ENCODE results near the gene IQCN.

The IQCN gene

GRCh38 chr19:18264971-18265540 lies 9.2 kb downstream of the IQCN start:
- DNase-seq (ENCODE audit: low read depth in 2 of 2, low spot score in 1 of 2) = no peak

DNA sequence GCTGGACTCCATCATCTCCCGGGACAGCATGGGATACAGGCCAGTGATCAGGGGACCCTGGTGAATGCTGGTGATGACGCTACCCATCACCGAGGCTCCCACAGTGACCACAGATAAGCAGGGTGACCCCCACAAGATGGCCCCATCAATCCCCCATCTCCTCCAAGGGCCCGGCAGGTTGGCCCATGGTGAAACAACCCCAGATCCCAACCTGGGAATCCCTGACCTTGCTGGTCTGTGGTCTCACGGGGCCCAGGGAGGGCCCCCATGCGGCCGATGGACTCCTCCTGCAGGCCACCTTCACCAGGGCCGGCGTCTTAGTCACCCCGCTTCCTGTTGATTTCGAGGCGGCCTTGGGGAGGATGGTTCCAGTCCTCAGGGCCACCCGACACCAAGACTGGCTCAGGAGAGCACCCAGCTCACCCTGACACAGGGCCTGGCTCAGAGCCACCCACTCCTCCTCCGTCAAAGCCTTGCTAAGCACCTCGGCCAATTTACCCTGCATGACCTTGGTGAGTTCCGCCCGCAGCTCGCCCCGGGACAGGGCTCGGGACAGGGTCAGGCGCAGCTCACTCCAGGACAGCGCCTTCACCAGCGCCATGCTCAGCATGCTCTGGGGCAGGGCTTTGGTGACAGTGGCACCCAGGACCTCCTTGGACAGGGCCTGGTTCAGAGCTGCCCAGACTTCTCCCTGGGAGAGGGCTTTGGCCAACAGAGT lies 10.0 kb downstream of the IQCN start:
- no peak for DNase-seq (ENCODE audit: low read depth in 2 of 2, low spot score in 1 of 2)

GRCh38 chr19:18263324-18264136 lies 10.7 kb downstream of the IQCN start:
- no peak for DNase-seq (ENCODE audit: low read depth in 2 of 2, low spot score in 1 of 2)

GRCh38 chr19:18262917-18263316 lies 11.3 kb downstream of the IQCN start:
- no peak for DNase-seq (ENCODE audit: low read depth in 2 of 2, low spot score in 1 of 2)

DNA sequence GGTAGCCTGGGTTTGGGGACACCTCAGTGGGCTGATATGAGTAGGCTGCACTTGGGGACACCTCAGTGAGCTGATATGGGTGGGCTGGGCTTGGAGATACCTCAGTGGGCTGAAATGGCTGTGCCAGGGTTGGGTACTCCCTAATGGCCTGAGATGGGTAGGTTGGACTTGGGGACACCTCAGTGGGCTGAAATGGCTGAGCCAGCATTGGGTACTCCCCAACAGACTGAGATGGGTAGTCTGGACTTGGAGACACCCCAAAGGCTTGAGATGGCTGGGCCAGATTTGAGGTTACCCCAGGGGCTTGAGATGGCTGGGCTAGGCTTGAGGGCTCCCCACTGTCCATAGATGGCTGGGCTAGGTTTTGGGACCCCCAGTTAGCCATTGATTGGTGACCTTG lies 12.1 kb downstream of the IQCN start:
- DNase-seq (ENCODE audit: low read depth in 2 of 2, low spot score in 1 of 2) = no peak

- DNase-seq (ENCODE audit: low read depth in 2 of 2, low spot score in 1 of 2) = no peak
Observed at GRCh38 chr19:18261474-18261873, 12.8 kb downstream of the IQCN start.

- no peak for DNase-seq (ENCODE audit: low read depth in 2 of 2, low spot score in 1 of 2)
Observed at GRCh38 chr19:18259893-18260292, 14.4 kb downstream of the IQCN start.

GRCh38 chr19:18257503-18258470 lies 16.5 kb downstream of the IQCN start:
- no peak for DNase-seq (ENCODE audit: low read depth in 2 of 2, low spot score in 1 of 2)

- no peak for DNase-seq (ENCODE audit: low read depth in 2 of 2, low spot score in 1 of 2)
Observed at GRCh38 chr19:18254546-18255503, 19.4 kb downstream of the IQCN start.

DNA sequence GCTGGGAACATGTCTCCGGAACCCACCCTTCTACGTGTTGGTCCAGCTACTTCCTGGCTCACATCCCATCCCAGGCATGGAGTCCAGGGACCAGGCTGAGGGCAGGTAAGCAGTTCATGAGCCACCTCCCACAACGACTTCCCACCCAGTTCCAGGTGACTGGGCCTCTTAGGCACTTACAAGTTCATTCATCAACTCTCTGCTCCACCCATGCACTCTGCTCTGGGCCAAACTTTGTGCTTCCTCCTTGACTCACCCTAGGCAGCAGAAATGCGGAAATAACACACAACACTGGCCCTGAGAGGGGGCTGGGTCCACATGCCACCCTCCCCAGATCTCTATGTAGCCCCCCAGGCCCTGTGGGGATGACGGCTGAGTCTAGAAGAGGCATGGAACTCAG lies 20.5 kb downstream of the IQCN start:
- DNase-seq (ENCODE audit: low read depth in 2 of 2, low spot score in 1 of 2) = no peak

DNA sequence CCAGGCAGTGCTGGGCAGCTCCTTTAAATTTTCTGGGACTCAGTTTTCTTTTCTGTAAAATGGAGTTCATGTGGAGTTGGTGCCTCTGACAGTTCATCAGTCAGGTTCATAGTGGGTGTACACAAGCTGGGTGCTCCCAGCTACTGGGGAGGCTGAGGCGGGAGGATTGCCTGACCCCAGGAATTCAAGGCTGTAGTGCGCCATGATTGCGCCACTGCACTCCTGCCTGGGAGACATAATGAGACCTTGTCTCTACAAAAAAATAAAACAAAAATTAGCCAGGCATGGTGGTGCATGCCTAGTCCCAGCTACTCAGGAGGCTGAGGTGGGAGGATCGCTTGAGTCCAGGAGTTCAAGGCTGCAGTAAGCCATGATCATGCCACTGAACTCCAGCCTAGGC lies 21.1 kb downstream of the IQCN start:
- no peak for DNase-seq (ENCODE audit: low read depth in 2 of 2, low spot score in 1 of 2)

GRCh38 chr19:18252370-18252717 lies 21.9 kb downstream of the IQCN start:
- DNase-seq (ENCODE audit: low read depth in 2 of 2, low spot score in 1 of 2) = no peak

DNA sequence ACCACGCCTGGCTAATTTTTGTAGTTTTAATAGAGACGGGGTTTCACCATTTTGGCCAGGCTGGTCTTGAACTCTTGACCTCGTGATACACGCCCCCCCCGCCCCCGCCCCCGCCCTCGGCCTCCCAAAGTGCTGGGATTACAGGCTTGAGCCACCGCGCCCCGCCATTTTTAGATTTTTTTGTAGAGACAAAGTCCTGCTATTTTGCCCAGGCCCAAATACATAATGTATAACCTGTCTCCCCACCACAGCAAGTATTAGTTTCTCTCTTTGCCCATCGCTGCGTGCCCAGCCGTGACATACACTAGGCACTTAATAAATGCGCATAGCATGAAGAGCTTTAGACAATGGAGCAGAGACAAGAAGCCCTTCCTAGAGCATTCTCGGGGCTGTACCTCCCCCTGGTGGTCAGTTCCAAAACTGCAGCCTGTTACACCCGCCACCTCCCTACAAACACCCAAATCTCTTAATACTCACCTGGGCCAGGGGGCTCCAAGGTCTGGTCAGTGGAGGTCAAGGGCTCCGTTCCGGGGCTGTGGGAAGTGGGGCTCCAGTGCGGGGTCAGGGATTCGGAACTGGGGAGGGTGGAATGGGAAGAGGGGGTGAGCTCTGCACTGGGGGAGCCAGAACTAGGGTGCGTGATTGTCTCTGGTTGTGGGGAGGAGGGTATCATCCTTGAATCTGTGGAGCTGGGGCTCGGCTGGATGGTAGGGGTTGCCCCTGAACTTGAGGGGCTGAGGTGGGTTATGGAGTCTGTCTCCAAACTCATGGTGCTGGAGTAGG lies 22.5 kb downstream of the IQCN start:
- peak; percentile 73 for DNase-seq (ENCODE audit: low read depth in 2 of 2, low spot score in 1 of 2)

DNA sequence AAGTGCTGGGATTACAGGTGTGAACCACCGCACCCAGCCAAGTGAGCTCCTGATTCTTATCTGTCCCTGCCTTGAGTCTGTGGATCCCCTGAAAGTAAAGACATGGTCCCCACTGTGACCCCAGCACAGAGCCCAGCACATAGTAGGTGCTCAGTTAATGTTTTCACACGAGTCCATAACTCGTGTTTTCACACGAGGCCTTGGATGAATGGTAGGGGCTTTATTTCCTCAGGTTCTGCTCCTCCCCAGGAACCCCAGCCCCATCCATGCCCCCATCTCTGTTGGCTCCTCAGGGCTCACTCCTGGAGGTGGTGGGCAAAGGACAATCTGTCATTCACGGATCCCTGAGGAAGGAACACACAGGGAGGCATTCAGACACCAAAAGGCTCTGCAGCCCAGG lies 24.4 kb downstream of the IQCN start:
- no peak for DNase-seq (ENCODE audit: low read depth in 2 of 2, low spot score in 1 of 2)

DNA sequence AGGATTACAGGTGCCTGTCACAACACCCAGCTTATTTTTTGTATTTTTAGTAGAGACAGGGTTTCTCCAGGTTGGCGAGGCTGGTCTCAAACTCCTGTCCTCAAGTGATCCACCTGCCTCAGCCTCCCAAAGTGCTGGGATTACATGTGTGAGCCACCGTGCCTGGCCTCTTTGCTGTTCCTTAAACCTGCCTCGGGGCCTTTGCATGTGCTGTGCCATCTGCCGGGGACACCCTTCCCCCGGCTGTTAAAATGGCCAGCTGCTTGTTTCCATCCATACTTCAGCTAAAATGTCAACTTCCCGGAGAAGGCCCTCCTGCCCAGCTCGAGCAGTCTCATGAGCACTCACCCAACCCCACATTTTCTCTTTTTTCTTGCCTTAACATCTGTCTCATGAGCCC lies 29.0 kb downstream of the IQCN start:
- DNase-seq (ENCODE audit: low read depth in 2 of 2, low spot score in 1 of 2) = no peak

DNA sequence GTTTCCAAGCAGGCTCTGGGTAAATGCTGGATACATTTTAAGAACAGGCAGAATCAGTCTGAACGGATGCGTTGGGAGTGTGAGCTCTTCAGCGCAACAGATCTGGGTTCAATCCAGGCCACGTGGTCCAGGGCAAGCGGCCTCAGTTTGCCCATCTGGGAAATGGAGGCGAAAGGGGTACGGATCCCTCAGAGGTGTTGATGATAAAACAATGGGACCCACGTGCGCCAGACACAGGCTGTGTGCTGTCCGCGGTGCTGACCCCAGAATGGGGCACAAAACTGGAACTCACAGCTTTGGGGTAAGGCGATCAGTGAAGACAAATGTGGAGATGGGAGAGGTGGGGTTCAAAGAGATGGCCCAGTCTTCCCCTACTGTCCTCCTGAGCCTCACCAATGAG lies 34.9 kb downstream of the IQCN start:
- DNase-seq (ENCODE audit: low read depth in 2 of 2, low spot score in 1 of 2) = no peak

- no peak for DNase-seq (ENCODE audit: low read depth in 2 of 2, low spot score in 1 of 2)
Observed at GRCh38 chr19:18234194-18234593, 40.1 kb downstream of the IQCN start.

DNA sequence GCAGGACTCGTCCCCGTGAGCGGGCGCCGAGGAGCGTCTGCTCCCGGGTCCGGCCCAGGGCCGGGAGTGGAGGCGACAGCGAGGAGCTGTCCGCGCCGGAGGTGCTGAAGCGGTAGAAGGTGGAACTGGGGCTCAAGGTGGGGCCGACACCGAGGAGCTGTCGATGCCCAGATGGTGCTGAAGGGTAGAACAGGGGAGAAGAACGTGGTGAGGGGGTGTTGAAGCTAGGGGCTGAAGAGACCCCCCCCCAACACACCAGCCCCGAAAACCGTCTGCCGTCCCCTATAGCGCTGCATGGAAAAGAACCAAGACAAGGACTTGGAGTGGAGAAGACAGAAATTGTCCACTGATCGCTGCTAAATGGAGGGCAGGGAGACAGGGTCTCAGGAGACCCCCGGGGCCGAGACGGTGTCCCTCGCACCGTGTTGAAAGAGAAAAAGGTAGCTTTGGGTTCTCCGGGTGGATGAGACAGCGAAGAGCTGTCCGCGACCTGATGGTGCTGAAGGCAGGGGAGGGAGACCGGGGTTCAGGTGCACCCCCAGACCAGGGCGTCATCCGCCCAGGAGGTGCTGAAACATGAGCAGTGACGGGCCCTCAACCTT lies 40.9 kb downstream of the IQCN start:
- peak in 1 of 2 donors; percentile 9 for DNase-seq (ENCODE audit: low read depth in 2 of 2, low spot score in 1 of 2)

Data from stimulated activated CD8-positive, alpha-beta memory T cell treated with anti-CD3 and anti-CD28 coated beads, Interleukin-4, amount 100 ng/mL, for 1 hour (primary cell).